ENCODE results near the gene SFXN3.

The SFXN3 gene

GRCh38 chr10:101038484-101038883 is 7.5 kb downstream of the SFXN3 start:
- no peak for DNase-seq (ENCODE audit: low read depth)
- H3K4me3 ChIP-seq (ENCODE audit: low read depth, low read length): no peak overlapping the region
- TF ChIP-seq CTCF (conservative IDR thresholded peaks at IDR 0.05; ENCODE audit: low read depth, low read length): peak; percentile 14

- H3K4me3 ChIP-seq (ENCODE audit: low read depth, low read length): no peak overlapping the region
- DNase-seq (ENCODE audit: low read depth): no peak
- no peak for TF ChIP-seq CTCF (conservative IDR thresholded peaks at IDR 0.05; ENCODE audit: low read depth, low read length)
Observed at GRCh38 chr10:101040061-101040460, 9.0 kb downstream of the SFXN3 start.

- no peak for DNase-seq (ENCODE audit: low read depth)
- TF ChIP-seq CTCF (conservative IDR thresholded peaks at IDR 0.05; ENCODE audit: low read depth, low read length): no peak
- H3K4me3 ChIP-seq (ENCODE audit: low read depth, low read length): no peak overlapping the region
Observed at GRCh38 chr10:101040851-101041250, 9.8 kb downstream of the SFXN3 start.

DNA sequence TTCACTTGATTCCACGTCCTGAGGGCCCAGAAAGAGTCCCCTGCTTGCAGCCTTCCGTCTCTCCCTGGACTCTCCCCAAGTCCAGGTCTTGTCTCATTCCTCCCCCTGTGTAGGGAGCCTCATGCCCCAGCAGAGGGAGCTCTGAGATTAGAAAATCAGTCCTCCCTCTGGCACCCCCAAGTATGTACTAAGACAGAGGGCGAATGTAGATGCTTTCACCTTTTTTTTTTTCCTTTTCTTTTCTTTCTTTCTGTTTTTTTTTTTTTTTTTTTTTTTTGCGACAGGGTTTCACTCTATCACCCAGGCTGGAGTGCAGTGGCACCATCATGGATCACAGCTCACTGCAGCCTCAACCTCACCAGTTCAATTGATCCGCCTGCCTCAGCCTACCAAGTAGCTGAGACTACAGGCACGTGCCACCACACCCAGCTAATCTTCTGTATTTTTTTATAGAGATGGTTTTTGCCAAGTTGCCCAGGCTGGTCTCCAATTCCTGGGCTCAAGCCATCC is 10.3 kb downstream of the SFXN3 start:
- peak; percentile 95 for DNase-seq (ENCODE audit: low read depth)
- H3K4me3 ChIP-seq (ENCODE audit: low read depth, low read length): no peak overlapping the region
- TF ChIP-seq CTCF (conservative IDR thresholded peaks at IDR 0.05; ENCODE audit: low read depth, low read length): peak; percentile 92

DNA sequence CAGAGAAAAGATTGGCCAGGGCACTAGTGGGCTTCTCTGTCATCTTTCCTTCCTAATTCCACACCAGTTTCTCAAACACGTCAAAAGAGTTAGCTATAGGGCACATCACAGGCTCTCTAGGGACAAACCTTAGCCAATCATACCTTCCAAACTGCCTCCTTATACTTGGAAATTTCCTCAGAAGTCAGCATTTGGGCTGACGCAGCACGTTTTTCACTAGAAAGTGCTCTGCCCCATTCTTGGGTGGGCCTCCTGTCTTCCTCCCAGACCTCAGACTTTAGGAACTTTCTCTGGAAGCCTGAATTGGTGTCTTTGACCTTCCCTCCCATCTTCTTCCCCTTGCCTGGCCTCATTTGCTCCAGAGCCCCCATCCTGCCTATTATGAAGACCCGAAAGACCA is 11.1 kb downstream of the SFXN3 start:
- DNase-seq (ENCODE audit: low read depth): no peak
- no peak for TF ChIP-seq CTCF (conservative IDR thresholded peaks at IDR 0.05; ENCODE audit: low read depth, low read length)
- peak overlapping the region; percentile 77 for H3K4me3 ChIP-seq (ENCODE audit: low read depth, low read length)

DNA sequence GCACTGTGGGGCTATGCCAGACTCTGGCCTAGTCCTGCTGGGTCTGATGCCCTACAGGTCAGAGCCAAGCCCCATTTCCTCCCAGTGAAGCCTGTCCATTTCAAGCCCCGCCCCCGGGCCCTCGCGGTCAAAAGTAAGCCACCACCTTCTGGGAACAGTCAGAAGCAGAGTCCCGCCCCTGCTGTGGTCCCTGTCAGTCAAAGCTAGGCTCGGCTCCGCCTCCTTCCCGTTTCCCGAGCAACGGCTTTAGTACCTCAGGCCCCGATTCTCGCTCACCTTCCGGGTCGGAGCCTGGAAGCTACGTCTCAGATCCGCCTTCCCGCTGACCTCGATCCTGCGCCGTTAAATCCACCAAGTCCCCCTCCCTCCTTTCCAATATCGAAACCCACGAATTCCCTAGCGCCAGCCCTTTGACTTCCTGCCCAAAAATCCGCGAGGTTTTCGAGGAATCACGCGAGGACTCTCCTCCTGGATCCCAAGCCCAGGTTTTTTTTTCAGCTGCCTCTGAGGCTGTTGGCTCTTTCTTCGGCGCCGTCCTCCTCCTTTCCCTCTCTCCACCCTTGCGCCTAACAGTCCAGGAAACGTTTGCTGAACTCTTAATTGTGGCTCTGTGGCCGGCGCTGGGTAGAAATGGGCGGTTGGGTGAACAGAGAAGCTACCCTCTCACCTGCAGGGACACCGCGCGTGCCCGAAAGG is 11.8 kb downstream of the SFXN3 start:
- DNase-seq (ENCODE audit: low read depth): peak; percentile 96
- no peak for TF ChIP-seq CTCF (conservative IDR thresholded peaks at IDR 0.05; ENCODE audit: low read depth, low read length)

DNA sequence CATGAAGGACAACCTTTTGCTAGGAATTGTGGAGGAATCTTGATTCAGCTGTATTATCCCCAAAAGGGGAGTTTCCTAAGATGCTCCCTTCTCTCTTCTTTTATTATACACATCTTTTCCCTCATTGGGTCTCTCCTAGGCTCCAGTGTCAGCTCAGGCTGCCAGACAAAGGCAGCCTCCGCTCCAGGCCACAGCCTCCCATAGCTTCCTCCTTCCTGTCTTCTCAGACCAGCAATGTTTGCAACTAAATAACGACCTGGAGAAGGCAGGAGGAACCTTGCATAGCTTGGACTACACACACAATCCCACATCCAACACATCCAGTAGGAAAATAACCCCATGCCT is 12.3 kb downstream of the SFXN3 start:
- TF ChIP-seq CTCF (conservative IDR thresholded peaks at IDR 0.05; ENCODE audit: low read depth, low read length): no peak
- DNase-seq (ENCODE audit: low read depth): no peak
- peak overlapping the region; percentile 77 for H3K4me3 ChIP-seq (ENCODE audit: low read depth, low read length)

More for the DNA sequence above, 11.8 kb downstream of the SFXN3 start:
- peak overlapping the region; percentile 77 for H3K4me3 ChIP-seq (ENCODE audit: low read depth, low read length)

Data from choroid plexus epithelial cell (primary cell).